Limb (tissue), 2 donors: ENCODE measurements around the gene MOB3A.

Source experiments
- DNase-seq, 2 donors: peaks; one replicate each; pipeline ENCODE4 v3.0.0-alpha.2; 2016; ENCODE audit errors: extremely low spot score in 2 of 2

MOB3A gene

DNA sequence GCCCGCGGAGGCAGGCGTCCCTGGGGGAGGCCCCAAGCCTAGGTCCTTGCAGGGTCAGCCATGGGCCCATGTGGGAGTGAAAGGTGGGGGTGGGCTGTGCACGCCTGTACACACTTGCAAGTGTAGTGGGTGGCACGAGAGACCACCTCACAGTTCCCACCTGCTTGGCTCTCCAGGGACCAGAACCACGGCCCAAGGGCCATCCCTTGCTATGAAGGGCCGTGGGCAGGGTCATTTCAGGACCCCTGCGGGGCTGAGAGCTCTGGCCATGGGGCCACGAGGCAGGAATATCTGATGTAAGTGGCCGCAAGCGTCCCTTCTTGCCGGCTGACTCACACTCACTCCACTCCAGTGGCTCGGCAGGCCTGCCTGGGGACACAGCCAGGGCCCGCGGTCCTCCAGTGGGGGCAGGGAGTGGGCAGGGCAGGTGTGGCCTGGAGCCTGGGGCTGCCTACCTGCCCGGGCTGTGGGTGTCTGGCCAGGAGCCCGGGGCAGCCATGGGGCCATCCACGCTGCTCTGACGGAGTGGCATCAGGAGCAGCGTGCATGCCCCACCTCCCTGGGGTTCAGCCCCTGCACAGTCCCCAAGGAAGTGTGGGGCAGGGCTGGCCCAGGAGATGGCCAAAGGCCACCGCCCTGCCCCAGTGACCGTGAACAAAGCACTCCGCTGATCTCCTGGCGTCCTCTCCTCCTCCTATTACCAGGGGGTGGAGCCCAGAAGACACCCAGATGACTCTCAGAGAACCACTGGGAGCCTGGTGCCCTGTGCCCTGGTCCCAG, 36.5 kb downstream of the MOB3A start:
- DNase-seq, result no peak

DNA sequence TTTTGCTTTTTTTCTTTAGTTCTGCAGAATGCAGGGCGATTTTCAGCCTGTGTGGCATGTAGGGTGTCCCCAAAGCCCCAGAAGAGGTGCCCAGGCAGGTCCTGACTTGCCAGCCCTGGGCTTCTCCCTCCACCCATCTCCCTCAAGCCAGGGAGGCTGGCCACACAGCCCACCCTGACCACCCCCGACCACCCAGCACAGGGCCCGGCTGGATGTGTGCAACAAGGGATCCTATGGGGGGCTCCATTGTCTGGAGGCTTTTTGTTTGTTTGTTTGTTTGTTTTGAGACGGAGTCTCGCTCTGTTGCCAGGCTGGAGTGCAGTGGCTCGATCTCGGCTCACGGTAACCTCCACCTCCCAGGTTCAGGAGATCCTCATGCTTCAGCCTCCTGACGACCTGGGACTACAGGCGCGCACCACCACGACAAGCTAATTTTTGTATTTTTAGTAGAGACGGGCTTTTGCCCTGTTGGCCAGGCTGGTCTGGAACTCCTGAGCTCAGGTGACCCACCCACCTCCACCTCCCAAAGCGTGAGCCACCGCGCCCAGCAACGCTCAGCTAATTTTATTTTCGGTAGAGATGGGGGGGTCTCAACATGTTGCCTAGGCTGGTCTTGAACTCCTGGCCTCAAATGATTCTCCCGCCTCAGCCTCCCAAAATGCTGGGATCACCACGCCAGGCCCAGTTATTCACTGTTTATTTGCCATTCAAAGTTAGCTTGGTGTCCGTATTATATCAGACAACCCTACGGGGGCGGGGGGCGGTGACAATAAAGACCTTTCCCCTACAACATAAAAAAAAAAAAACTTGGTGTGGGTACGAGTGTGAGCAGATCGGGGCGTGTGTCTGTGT, 37.3 kb downstream of the MOB3A start:
- no peak for DNase-seq

DNA sequence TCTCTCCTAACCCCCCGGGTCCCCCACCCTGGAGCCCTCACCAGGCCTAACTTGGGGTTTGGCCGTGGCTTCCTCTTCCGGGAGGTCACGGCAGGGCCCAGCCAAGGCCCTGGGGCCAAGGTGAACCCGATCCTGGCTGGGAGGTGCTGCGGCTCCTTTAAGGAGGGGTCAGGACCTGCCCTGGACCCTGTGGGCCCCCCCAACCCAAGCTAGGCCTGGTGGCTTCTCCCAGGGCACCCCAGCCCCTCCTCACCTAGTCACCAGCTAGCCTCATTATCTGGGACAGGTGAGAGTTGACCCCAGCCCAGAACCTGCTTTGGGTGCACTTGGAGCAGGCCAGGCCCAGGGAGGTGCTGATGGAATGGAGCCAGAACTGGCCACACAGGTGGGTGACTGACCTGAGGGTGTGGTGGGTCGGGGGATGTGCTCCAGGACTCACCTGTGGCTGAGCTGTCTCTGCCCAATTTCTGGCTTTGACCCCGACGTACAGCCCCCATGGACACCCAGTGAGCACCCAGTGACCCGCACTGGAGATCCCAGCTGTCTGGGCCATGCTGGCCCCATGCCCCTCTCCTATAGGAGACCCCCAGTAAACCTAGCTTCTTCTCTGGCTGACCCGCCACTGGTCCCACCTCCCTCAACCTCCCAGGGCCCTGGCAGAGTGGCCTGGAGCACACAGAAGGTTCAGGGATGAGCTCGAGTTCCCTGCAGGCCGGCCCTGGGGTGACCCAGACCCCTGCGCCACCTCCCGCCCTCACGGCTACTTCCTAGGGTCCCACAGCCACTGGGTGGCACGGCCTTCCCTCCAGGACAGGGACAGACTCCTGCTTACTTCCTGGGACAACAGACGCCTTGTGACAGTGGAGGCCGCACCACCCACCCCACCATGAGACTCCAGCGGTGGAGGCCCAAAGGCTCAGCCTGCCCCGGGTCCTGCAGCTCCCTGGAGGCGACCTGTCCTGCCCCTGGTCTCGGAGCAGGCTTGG, 38.3 kb downstream of the MOB3A start:
- DNase-seq, result no peak

DNA sequence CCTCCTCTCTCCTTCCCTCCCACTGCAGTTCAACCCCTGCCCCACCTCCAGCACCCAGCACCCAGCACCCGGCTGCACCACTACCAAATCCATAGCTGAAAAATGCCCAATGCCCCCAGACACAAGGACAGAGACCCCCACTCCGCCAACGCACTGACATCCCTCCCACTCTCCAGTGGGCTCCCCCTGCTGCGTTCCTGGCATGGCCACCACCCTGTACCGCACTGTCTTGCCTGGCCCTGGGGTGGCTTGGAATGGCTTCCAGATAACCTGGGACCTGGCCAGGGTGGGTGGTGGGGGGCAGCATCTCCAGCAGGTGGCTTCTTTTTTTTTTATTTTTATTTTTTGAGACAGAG, 39.3 kb downstream of the MOB3A start:
- no peak for DNase-seq

DNA sequence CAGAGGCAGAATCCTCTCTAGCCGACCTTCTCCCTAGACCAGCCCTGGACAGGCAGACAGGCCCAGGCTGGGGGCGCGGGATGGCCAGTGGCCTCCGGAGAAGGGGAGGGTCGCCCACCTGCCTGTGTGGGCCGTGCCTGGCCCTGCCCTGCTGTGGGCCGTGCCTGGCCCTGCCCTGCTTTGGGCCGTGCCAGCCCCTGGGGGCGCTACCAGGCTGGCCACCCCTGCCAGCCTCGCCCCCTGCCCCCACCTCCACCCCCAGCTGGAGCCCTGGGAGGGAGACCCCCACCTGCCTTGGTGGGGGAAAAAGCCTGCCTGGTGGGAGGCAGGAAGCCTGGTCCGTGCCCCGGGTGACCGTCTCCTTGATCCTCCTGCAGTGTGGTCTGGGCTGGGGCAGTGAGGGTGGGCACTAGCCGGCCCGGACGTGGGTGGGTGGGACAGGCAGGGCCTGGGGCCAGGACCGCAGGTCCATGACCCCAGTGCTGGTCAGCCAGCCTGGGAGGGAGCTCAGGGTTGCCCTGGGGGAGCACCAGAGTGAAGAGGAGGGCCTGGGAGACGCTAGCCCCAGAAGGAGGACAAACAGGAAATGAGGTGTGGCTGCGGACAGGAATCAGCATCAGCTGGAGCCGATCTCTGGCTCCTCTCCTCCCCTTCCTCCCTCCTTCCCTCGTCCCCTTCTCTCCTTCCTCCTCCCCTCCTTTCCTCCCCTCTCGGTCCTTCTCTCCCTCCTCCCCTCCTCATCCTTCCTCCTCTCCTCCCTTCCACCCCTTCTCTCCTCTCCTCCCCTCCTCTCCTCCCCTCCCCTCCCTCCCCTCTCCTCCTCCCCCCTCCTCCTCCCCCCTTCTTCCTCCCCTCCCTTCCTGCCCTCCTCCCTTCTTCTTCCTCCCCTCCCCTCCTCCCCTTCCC, 39.9 kb downstream of the MOB3A start:
- DNase-seq, result peak in 1 of 2 donors; percentile 76

DNA sequence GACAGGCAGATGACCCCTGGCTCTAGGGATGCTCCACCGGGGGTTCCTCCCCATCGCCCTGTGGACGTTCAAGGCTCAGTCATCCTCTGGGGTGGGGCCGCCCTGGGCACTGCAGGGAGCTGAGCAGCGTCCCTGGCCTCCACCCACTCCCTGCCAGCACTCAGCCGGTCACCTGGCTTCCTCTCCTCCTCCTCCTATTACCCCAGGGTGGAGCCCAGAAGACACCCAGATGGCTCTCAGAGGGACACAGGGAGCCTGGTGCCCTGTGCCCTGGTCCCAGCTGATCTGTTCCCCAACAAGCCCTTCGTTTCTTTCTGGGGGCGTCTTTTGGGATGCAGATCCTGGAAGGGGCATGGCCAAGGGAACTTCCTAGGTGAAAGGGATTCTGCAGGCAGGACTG, 41.4 kb downstream of the MOB3A start:
- DNase-seq, result no peak

DNA sequence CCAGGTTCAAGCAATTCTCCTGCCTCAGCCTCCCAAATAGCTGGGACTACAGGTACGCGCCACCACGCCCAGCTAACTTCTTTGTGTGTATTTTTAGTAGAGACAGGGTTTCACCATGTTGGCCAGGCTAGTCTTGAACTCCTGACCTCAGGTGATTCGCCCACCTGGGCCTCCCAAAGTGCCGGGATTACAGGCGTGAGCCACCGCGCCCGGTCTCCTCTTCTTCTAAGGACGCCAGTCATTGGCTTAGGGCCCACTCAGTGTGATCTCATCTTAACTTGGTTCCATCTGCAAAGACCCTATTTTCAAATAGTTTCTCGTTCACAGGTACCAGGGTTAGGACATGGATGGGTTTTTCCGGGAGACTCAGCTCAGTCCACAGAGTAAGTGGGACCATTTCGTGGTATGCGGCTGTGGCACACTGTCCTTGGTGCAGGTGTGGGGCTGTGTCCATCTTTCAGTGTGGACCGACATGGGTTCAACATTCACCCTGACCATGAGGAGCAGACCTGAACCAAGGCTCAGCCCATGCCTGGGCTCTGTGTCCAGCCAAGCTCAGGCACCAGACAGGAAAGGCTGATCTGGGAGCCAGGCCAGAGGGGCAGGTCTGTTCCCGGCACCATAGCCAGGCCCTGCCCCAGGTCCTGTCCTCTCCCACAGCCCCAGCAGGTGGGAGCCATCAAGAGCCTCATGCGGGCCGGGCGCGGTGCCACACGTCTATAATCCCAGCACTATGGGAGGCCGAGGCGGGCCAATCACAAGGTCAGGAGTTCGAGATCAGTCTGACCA, 42.3 kb downstream of the MOB3A start:
- DNase-seq, result no peak

DNA sequence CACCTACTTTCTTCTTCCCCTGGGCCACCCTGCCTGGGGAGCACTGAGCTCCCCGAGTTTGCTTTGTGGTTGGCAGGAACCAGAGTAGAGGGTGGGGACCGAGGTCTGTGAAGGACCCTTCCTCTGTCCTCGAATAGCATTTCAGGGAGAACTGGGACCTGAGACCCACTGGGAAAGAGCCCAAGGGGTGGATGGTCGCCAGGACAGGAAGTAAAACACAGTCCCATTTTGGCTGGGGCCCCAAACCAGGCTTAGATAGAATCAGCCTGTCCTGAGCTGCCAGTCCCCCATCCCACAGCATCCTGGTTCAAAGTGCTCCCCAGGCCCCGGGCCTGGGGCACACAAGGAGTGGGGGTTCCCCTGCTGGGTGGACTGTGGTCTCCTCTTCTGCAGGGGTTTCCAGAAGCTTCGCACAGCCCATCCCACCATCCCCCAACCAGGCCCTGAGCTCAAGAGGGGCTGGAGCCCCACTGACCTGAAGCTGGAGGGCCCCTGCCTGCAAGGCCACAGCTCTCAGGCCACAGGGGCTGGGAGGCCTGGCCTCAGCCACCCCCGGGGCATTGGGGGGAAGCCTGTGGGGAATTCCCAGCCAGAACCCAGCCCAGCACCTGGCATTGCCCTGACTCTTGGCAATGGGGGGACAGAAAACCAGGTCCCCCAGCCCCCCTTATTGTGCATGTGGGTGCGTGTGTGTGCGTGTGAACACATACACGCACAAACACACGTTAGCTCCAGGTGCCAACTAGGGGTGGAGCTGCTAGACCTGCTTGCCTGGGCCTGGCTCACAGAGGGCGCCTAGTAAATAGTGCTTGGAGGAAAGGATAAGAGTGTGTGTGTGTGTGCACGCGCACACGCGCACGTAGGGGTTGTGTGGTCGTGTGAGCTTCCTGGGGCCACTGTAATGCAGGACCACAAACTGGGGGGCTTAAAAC, 44.1 kb downstream of the MOB3A start:
- DNase-seq, result peak in 1 of 2 donors; percentile 33

DNA sequence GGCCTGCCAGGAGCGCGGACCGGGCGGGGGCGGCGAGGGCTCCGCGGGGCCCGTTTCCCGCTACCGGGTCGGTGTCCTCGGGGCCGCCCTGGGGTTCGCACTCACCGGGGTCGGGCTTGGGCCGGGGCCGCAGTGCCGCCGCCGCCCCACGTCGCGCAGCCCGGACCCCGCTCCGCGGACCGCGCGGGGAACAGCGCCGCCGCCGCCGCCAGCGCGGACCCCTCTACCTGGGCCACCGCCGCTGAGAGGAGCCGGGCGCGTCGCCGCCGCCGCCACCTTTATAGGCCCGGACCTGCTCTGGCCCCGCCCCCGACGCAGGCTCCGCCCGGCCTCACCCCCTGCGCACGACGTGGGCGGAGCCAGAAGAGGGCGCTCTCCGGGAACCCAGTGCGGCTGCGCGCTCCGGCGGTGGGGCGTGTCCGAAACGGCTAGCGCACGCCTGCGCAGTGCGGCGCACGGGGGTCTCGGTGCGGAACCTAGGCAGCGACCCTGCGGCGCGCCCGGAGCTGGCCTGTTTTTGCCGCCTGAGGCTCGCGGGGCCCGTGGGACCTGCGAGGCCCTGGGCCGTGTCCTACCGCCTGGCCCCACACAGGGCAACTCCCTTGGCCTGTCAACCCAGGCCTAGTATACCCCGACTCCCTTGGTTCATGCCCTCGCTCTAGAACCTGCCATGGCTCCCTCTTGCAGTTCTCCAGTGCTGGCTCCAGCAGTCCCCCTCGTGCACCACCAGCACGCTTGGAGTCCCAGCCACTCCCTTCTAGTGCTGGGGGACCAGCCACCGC, 44.9 kb downstream of the MOB3A start, which contains the start of gene MKNK2:
Gene MKNK2 (minus strand): TSS at position 254 of the 782 bp plus-strand sequence. CDS start 393 bp downstream, outside the sequence.
- peak; percentile 93 to 98 for DNase-seq

DNA sequence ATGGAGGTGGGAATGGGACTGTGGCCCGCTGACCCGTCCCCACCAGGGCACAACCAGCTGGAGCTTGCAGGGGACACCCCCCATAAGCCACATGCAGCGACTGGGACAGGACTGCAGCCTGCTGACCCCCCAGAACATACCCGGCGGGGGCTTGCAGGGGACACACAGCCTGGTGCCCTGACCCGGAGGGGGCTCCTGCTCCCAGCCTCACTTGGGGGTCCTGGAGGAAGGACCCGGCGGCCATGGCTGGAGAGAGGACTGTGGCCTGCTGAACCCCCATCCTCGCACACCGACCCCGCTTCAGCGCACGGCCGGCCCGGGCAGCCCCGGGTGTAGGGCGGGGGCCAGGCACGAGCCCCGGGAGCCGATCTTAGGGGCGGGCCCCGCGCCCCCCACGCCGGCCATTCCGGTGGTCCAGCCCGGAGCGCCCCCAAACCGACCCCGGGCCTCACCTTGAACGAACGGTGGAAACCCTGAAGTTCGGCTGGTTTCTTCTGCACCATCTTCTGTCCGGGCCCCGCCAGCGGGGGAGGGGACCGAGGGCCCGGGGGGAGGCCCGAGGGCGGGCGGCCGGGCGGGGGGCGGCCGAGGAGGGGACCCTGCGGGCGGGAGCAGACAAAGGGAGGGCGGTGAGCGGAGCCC, 45.7 kb downstream of the MOB3A start:
- DNase-seq, result no peak

DNA sequence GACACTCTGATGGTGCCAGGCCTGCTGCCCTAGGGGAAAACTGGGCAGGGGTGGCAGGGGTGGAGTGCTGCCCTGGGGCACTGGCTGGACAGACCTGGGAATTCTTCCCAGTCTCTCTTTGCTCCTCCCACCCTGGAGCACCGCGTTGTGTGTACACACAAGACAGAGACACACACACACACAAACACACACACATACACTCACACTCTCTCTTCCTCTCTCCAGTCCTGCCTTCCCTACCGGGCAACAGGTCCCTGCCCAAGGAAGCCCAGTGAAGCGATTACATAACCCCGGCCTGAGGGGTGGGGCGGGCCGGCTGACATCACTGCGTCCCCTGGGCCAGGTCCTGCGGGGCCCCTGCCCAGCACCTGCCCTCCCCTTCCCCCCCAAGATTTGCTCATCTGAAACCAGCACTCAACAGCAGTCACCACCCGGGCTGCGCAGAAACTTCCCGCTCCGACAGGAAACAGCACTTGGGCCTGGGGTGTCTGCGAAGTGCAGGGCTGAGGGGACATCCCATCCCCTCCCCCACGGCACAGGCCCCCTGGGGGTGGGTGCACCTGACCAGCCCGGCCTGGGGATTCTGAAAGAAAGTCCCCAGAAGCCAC, 46.3 kb downstream of the MOB3A start:
- DNase-seq, result peak in 1 of 2 donors; percentile 70

DNA sequence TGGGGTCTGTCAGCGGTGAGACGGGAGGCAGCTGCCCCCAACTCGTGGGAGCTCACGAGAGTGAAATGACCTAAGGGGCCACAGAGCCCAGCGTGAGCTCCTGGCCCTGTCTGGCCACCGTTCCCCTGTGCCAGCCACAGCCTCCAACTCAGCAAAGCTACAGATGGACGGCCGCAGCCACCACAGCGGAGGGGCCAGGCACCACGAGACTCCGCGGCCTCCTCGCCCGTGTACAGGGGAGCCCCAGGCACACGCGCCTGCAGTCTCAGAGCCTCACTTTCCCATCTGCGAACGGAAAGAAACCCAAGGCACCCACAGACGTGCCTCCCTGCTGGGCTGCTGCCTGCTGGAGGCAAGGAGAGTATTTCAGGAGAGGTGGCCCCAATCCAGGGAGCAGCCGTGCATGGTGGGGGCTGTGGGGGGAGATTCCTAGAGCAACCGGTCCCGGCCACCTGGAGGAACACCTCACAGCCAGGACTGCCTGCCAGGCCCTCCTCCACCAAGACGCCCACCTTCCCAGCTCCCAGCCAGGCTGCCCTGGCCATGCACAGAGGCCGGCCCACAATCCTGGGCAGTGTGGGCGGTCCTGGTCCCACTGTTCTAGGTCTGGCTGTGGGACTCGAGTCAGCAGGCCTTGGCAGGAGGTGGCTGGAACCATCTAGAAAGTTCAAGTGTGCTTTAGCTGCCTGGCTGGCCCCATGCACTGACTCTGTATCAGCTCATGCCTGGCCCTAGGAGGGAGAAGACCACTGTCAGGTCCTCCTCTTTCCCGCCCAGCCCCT, 47.0 kb downstream of the MOB3A start:
- peak in 1 of 2 donors; percentile 46 for DNase-seq

DNA sequence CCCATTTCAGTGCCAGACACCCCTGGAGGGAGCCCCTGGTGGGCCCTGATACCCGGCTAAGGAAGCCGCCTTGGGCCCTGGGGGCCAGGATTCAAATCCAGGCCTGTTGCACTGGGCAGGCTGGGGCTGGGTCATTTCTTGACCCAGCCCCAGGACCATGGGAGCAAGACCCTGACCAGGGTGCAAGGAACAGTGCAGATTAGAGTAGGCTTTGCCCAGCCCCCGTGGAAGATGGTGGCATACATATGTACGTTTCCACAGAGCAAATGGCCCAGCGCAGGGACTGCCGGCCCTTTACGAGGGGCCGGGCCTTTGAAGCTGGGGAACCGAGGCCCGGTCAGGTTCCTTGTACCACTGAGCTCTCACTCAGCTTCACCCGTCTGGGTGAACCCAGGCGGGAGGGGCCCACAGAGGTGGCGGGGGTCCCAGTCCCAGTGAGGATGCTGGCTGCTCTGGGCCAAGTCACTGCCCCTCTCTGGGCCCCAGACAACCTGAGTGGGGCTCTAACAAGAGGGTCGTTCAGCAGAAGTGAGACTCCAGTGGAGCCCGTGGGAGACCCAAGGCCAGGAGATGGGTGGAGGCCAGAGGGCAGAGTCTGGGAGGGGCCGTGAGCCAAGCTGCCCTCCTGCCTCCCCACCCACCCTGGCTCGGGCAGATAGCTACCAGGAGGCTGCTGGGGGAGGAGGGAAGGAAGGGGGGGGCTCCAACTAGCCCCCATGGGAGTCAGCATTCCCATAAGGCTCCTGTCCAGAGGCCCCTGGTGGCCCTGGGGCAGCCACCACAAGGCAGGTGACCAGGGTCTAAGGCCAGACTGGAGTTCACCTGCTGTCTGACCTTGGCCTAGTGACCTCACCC, 47.8 kb downstream of the MOB3A start:
- DNase-seq, result no peak

DNA sequence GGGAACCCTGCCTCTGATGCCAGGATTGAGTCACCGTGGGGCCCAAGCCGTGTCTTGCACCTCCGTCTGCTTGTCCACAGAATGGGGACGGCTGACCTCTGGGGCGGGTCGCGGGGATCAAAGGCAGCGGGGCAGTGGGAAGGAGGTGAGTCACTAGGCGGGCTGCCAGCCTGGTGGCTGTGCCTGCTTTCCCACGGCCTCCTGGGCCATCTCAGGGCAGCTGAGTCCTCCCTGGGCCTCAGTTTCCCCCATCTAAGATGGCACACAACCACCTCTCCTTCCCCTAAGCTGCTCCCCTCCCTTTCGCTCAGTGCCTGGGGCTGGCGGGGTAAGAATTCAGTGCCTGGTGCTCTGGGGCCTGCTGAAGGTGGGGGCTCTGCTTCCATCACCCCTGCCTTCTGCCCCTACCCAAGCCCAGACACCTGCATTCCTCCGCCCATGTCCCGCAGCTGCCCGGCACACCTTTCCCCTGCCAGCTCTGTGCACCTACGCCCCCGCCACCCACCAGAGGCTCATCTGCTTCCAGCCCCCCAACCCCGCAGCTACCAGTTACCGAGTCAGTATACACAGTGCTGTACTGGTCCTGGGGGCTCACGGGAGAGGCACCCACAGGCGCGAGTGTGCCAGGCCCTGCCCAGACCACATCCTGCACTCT, 48.5 kb downstream of the MOB3A start:
- no peak for DNase-seq

DNA sequence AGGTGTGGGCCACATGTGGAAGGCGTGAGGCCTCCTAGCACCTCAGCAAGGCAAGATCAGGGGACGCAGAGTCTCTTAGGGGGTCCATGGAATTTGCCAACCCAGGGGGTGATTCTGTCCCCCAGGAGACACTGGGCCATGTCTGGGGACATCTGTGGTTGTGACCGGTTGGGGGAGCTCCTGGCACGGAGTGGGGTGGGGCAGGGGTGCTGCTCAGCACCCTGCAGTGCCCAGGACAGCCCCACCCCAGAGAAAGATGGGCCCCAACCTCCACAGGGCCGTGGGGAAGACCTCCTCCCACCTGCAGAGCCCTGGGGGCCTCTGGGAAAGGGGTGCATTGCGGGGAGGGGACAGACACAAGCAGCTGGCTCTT, 49.1 kb downstream of the MOB3A start:
- no peak for DNase-seq
